Esophagus muscularis mucosa (tissue), 4 donors: ENCODE measurements around the gene PTPRK. TPM values are rescaled to one million over a fixed set of nuclear protein-coding genes. Genes with fewer than 3 reads are reported as not detected.

Experiments used
- DNase-seq: peaks from one replicate; pipeline ENCODE4 v3.0.0-alpha.2; 2017; ENCODE audit errors: extremely low spot score
- H3K27ac ChIP-seq, 4 donors: fragments of 200-600 bp; sonication (generic); replicated peaks in 1 of 4; 1 replicate in 3 of 4; 2 replicates in 1 of 4; pipeline ENCODE4 v1.5.1; 2016 to 2019; ENCODE audit warnings: mild to moderate bottlenecking in 1 of 4
- H3K27me3 ChIP-seq, 4 donors: fragments of 200-600 bp; sonication (generic); one replicate each; pipeline versions ENCODE4 v1.5.1 to v1.6.0; 2016 to 2019
- H3K36me3 ChIP-seq, 4 donors: fragments of 200-600 bp; sonication (generic); one replicate each; pipeline ENCODE4 v1.5.1; 2016 to 2019
- H3K4me1 ChIP-seq, 4 donors: fragments of 200-600 bp; sonication (generic); one replicate each; pipeline ENCODE4 v1.5.1; 2016 to 2019
- H3K4me3 ChIP-seq, 4 donors: fragments of 200-600 bp; sonication (generic); 1 replicate in 2 of 4; 2 replicates in 2 of 4; pipeline ENCODE4 v1.5.1; 2016 to 2019; ENCODE audit warnings: mild to moderate bottlenecking in 4 of 4, moderate library complexity in 1 of 4
- H3K9me3 ChIP-seq, 4 donors: fragments of 200-600 bp; sonication (generic); 1 replicate in 3 of 4; 2 replicates in 1 of 4; pipeline ENCODE4 v1.5.1; 2016 to 2019
- CTCF ChIP-seq, 3 experiments: fragments of 200-600 bp in 2 of 3; fragments of 450-650 bp in 1 of 3; sonication (generic) in 2 of 3; IDR thresholded peaks; one replicate each; pipeline ENCODE4 v1.5.1; 2017 to 2019; ENCODE audit warnings: antibody characterized with exemption in 3 of 3, mild to moderate bottlenecking in 2 of 3, moderate library complexity in 1 of 3
- EP300 ChIP-seq: sonication (generic); formaldehyde crosslinking; IDR thresholded peaks from one replicate; pipeline ENCODE4 v1.6.1; 2017; ENCODE audit warnings: antibody characterized with exemption
- POLR2A ChIP-seq: fragments of 450-650 bp; IDR thresholded peaks from one replicate; pipeline ENCODE4 v1.6.1; 2017; ENCODE audit warnings: antibody characterized with exemption, moderate library complexity, mild to moderate bottlenecking, low read depth
- POLR2AphosphoS5 ChIP-seq, 2 donors: sonication (generic); formaldehyde crosslinking; IDR thresholded peaks; one replicate each; pipeline ENCODE4 v1.6.1; 2017; ENCODE audit warnings: antibody characterized with exemption in 2 of 2
- WGBS: methylation state at CpG from one replicate; pipeline ENCODE4 v1.1.5; 2018; 5-methylcytosine and 5-hydroxymethylcytosine counted together
- intact Hi-C: fragments of 100-400 bp; cut with DNase I; formaldehyde crosslinking; loops from one replicate; pipeline ENCODE4 v1.15.1; 2023
- total RNA-seq, 4 donors: library from RNA; depleted of rRNA; stranded (reverse); fragments of >200 nt; gene quantifications; one replicate each; pipeline versions ENCODE4 v1.1.0 to v1.2.1, GENCODE V29; 2016

Gene PTPRK
- total RNA-seq, 4 donors from 2014 or later: 36.8 to 53.1 (median 43.8) TPM

- intact Hi-C loops: no loop called here
- Histone ChIP-seq H3K36me3 (no peaks in the 10 kb centered on the region), H3K27me3 (no peaks in the 10 kb centered on the region), H3K4me1 (peaks cover 25 to 69% (median 57%) of the 10 kb centered on the region in 4 donors), H3K9me3 (no peaks in the 10 kb centered on the region), H3K4me3 (no peak overlapping the region), H3K27ac (no peak overlapping the region)
- 83% methylated on average over 3 of the region's 3 CpGs for WGBS
- TF ChIP-seq CTCF (IDR thresholded peaks at IDR 0.05) (no peak), EP300 (no peak), POLR2AphosphoS5 (IDR thresholded peaks at IDR 0.05) (no peak), POLR2A (no peak)
- DNase-seq: no peak
Observed at GRCh38 chr6:128504003-128504654, 16.3 kb downstream of the PTPRK start.

GRCh38 chr6:128500749-128501600 lies 19.4 kb downstream of the PTPRK start:
- Histone ChIP-seq H3K4me1 (peaks cover 25 to 73% (median 54%) of the 10 kb centered on the region in 4 donors), H3K27me3 (no peaks in the 10 kb centered on the region), H3K9me3 (no peaks in the 10 kb centered on the region), H3K36me3 (no peaks in the 10 kb centered on the region), H3K4me3 (no peak overlapping the region), H3K27ac (no peak overlapping the region)
- TF ChIP-seq POLR2AphosphoS5 (IDR thresholded peaks at IDR 0.05): no peak
- TF ChIP-seq CTCF (IDR thresholded peaks at IDR 0.05): no peak
- no peak for TF ChIP-seq EP300
- no peak for TF ChIP-seq POLR2A
- intact Hi-C loops: no loop called here
- WGBS: 80% methylated on average over 7 of the region's 7 CpGs
- no peak for DNase-seq

DNA sequence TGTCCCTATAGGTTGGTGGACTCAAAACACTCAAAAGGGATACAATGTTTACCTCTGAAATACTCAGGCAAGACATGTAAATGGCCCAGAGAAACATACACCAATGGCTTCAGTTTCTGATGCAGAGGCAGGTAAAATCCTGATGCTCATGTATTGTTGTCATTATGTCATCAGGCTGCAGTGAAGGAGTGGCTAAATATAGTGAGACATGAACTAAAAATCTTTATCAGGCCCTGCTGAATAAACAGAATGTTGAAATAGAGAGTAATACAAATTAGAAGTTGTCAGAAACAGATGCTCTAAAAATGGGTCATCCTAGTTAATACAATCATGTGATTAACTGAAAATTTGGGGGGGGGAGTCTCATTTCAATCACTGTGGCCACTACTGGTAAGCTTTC lies 20.4 kb downstream of the PTPRK start:
- DNase-seq: no peak
- intact Hi-C loops: no loop called here
- Histone ChIP-seq H3K27ac (no peak overlapping the region), H3K4me1 (peaks cover 25 to 65% (median 48%) of the 10 kb centered on the region in 4 donors), H3K4me3 (no peak overlapping the region), H3K27me3 (no peaks in the 10 kb centered on the region), H3K36me3 (no peaks in the 10 kb centered on the region), H3K9me3 (no peaks in the 10 kb centered on the region)
- TF ChIP-seq POLR2AphosphoS5 (IDR thresholded peaks at IDR 0.05) (no peak), CTCF (IDR thresholded peaks at IDR 0.05) (no peak), POLR2A (no peak), EP300 (no peak)

- no peaks in the 10 kb centered on the region for H3K9me3 ChIP-seq
- intact Hi-C loops: no loop called here
- no peak overlapping the region for H3K27ac ChIP-seq
- no peaks in the 10 kb centered on the region for H3K36me3 ChIP-seq
- no peak for DNase-seq
- TF ChIP-seq POLR2A: no peak
- TF ChIP-seq CTCF (IDR thresholded peaks at IDR 0.05): no peak
- no peak for TF ChIP-seq POLR2AphosphoS5 (IDR thresholded peaks at IDR 0.05)
- TF ChIP-seq EP300: no peak
- peaks cover 22 to 57% (median 40%) of the 10 kb centered on the region in 4 donors for H3K4me1 ChIP-seq
- H3K4me3 ChIP-seq: no peak overlapping the region
- no peaks in the 10 kb centered on the region for H3K27me3 ChIP-seq
- 78% methylated on average over 4 of the region's 4 CpGs for WGBS
Observed at GRCh38 chr6:128499079-128499731, 21.2 kb downstream of the PTPRK start.
